NCI-H1105 (cell line): Measurements from ENCODE around the gene TPP2.

Experiments used
- DNase-seq: peaks from one replicate; lab custom pipeline; 2025; lab: John Stamatoyannopoulos, UW

Gene TPP2

GRCh38 chr13:102693776-102694175 lies 97.0 kb downstream of the TPP2 start:
- no peak for DNase-seq

DNA sequence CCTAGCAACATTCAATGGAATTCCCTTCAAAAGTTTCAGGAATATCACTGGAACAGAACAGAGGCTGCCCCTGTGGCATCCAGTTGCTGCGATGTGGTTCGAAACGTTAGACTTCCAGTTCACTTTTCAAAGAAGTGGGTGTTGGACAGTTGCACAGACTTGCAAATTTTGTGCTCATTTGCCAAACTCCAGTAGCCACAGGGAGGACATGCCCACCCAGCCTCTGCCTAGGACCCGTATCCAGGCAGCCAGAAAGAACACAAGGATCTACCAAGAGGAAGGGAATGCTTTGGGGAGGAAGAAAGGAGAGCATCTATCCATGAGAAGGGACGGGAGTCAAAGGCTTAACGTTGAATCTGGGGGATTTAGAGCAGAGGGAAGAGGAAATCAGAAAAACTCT lies 98.2 kb downstream of the TPP2 start, which contains the start of gene METTL21C:
Gene METTL21C (minus strand): TSS at position 108 of the 400 bp plus-strand sequence. CDS start 546 bp downstream, outside the sequence.
- DNase-seq, result no peak

DNA sequence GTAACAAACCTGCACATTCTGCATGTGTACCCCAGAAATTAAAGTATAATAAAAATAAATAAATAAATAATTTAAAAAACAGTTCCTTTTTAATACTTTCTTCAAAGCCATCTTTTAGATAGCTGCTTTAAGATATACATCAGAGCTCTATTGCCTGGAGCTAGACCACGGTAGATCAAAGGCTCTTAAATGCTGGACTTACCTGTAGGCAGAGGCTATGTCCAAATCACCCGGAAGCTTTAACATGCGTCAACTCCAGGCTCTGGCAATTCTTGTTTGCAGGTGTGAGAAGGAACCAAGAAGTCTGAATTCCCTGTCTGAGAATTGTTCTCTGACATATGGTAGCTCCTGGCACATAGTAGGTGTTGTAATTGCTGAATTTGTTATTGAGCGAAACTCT lies 99.7 kb downstream of the TPP2 start:
- DNase-seq, result no peak

DNA sequence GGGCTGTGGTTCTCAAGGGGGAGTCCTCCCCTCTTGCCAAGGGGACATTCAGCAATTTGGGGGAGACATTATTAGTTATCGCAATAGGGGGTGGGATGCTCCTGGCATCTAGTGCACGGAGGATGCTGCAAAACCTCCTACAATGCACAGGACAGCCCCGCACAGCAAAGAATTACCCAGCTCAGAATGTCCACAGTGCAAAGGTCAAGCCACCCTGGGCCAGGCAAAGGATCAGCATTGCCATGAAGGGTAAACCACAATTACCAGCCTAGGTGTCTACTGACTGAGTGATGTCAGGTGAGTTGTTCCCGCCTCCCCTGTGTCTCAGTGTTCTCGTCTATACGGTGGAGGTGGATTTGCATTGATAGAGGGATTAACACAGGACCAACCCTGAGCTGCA lies 100.5 kb downstream of the TPP2 start:
- no peak for DNase-seq

- DNase-seq, result no peak
Measured at GRCh38 chr13:102697929-102698648, 101.3 kb downstream of the TPP2 start.

DNA sequence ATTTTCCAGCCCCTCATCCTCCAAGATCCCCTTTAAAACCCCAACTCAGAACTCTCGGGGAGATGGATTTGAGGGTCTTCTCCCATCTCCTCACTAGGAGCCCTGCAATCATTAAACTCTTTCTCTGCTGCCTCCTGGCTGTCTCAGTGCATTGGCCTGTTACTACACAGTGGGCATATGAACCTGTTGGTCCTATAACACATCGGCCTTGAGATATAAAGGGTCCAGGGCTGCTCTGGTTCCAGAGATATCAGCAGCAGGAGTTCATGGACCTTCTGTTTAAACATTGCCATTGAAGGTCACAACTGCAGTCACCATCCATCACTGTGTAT lies 101.8 kb downstream of the TPP2 start:
- DNase-seq, result no peak

GRCh38 chr13:102699504-102699903 lies 102.7 kb downstream of the TPP2 start:
- no peak for DNase-seq

DNA sequence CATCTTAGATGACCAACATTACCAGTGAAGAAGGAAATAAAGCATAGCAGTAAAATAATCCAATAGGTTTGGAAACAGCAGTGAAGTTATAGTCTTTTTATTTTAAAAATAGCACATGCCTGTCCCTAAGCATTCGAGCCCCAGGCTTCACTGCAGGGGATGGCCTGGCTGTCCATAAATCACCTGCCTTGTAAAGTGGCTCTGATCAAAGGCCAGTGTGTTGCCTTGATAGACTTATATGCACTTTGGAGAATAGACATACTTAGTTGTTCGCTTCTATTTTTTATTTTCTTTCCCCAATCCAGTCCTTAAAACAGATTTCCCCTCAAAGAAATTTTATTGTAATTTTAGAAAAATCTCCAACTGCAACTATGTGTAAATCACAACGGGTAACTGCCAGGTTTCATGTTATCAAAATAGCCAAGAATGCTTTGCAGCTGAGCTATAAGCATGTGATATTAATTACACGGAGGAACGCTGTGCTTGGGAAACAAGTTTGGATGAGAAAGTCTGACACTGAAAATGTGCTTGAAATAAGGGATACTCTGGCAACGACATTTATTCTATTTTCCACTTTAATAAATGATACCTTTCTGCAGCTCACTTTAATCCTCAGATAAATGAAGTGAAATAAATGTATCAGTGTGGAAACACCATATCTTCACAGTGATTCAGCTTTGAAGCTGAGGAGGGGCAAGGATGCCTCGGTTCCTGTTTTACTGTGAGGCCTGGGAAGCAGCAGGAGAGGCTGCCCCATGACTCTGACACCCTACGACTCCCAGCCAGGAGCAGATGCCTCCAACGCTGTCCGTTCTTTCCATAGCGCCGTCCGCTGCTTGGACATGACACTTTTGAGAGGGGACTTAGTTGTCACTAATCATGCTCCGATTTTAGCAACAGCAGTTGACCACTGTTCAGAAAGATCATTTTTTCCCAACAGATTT lies 103.6 kb downstream of the TPP2 start:
- DNase-seq, result no peak

GRCh38 chr13:102701331-102701730 lies 104.5 kb downstream of the TPP2 start:
- no peak for DNase-seq

- no peak for DNase-seq
Measured at GRCh38 chr13:102702965-102703725, 106.4 kb downstream of the TPP2 start.

- DNase-seq, result no peak
Measured at GRCh38 chr13:102703726-102704035, 106.9 kb downstream of the TPP2 start.

DNA sequence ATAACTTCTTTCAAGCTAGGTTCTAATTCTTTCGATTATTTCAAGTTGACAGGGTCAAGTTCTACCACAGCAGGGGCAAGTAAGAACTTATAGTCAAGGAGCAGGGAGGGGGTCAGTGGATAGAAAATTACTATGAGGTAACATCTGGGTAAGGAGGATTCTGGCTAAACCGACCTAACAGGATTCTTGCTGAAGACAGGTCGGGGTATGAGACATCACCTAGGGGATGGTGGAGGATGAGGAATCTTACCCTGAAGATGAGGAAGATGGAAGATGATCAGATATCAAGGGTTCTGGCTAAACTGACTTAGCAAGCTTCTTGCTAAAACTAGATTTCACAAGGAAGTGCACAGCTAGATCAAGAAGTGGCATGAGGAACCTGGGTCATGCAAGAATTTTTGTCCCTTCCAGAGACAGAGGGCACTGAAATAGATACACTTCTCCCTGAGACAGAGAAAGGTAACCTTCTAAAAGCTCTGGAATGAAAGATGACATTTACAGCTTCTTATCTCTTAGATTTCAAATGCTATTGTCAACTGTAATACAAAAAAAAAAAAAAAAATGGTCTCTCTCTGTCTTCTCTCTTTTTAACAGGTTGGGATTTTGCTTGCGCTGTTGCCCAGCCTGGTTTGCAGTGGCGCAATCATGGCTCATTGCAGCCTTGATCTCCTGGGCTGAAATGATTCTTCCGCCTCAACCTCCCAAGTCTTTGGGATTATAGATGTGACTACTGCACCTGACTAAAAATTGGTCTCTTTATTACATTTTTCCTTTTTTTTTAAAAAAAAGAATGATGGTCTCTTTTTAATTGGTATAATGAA lies 107.7 kb downstream of the TPP2 start:
- DNase-seq, result no peak

GRCh38 chr13:102707467-102707866 lies 110.7 kb downstream of the TPP2 start:
- DNase-seq, result peak; percentile 24

- DNase-seq, result no peak
Measured at GRCh38 chr13:102708211-102708610, 111.4 kb downstream of the TPP2 start.

DNA sequence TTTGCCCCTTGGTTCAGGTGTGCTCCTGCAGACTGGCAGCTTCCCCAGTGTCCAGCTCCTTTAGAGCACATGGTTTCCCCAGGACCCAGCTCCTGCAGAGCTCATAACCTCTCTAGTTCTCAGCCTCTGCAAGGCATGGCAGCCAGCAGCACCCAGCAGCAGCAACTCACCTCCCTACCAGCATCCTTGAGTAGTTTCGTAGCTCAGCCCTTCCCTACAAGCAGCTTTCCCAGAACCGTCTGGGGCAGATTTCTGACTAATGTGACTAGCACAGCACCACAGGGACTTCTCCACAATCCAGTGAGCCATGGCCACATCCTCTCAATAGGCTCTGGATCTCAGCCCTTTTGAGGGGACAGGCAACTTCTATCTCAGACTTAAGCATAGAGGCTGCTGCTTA lies 112.2 kb downstream of the TPP2 start:
- no peak for DNase-seq

- DNase-seq, result no peak
Measured at GRCh38 chr13:102709536-102709935, 112.8 kb downstream of the TPP2 start.

- no peak for DNase-seq
Measured at GRCh38 chr13:102710261-102710679, 113.5 kb downstream of the TPP2 start.

DNA sequence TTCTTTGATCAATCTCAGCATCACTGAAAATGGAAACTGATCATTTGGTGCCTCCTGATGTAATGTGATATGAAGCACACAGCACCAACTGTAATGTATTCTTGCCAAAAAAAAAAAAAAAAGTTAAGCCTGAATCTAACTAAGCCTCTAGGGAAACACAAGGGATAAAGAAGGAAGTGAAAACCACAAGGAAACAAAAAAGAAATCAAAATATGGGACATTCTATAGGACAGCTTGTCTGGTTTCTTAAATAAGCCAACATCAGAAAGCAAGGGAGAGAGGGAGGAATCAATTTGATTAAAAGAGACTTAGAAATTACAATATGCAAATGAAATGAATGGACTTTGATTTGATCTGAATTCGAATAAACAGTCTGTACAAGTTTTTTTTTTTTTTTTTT lies 118.7 kb downstream of the TPP2 start:
- no peak for DNase-seq

DNA sequence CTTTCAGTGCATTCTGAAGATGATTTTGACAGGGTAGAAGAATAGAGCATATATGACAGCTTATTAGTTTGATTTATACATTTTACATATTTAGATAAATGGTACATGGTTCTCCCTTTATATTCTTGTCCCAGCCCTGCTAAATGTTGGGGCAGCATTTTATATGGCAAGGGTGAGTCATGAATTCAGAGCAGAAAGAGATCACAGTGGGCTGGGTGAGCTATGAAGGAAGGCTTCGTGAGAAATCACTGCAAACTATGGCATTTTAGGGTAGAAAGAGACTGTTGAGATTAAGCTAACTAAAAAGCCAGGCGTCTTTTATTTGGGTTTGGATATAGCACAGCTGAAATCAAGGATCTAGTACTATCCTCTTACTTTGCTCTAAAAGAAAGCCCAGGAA lies 122.0 kb downstream of the TPP2 start:
- no peak for DNase-seq

DNA sequence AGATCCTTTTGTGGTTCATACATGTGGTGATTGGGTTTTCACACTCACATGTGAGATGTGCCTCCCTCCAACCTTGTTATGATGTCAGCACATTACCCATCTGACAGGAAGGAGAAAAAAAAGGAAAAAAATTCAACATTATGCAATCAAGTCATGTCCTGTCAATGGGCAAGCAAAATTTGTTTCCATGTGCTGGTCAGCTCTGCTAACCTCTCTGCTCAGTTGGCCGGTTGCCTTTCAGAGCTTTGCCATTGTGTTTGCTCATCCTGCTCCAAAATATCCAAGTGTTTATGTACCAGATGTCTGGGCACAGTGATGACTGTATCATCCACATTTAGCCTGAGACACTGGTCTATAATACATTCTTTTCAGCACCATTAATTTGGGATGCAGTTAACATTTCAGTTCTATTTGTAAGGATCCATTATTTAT lies 125.0 kb downstream of the TPP2 start:
- no peak for DNase-seq

DNA sequence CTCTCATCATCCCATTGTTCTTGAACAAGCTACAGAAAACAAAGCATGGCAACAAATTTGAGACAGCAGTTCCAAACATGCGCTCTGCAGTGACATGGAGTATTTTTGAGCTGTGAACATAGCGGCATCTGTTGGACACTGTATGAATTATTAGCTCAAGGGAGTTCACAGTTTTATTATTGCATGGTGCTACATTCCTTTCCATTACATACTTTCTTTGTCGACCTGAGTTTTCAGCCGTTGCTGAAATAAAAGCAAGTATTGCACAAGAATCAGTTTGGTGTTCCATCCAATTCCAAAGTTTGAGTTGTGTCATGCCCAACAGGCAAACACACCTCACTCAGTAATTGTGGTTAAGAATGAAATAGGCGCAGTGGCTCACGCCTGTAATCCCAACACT lies 128.1 kb downstream of the TPP2 start:
- DNase-seq, result no peak

- no peak for DNase-seq
Measured at GRCh38 chr13:102726430-102726829, 129.6 kb downstream of the TPP2 start.
